DMS79 treated with DMSO at 0.1 percent for 48 hours (cell line): ENCODE data around the gene ANKDD1A.
A peak's percentile ranks its signal among the peaks of the same experiment; 100 is the strongest.

Source experiments
- DNase-seq: peaks from one replicate; lab custom pipeline; 2025; lab: John Stamatoyannopoulos, UW

Gene ANKDD1A

DNA sequence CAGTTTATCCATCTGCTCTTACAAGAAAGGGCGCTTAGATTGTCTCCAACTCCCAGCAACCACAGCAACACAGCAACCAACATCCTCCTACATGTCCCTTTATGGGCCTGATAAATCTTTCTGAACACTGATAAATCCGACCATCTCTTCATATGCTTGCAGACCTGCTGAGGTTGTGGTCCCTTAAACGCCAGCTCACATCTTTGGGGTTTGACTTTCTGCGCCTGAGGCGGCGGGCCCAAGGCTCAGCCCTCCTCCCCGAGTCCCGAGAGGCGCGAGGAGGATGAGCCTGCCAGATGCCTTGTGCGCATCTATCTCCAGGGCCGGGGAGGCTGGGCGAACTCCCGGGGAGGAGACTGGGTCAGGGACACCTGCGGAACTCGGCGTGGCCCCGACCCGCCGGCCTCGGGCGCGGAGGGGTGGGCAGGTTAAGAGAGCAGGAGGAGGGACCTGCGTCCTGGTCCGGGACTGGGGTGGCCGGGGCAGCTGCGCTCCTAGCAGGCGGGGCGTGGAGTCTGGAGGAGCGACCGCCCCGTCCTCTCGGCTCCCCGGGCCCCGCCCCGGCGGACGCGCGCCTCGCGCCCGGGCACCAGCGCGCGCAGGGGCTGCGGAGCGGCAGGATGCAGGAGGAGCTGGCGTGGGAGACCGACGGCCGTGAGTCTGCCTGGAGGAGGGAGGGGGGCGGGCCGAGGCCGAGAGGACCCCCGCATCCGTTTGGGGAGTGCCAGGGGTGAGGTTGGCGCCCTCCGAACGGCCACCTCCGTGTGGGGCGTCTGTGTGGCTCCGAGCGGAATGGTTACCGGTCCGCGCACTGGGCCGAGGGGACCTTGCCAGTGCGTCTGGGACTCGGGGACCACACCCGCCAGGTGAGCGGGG lies at the start of gene ANKDD1A:
Gene ANKDD1A, plus strand, starts transcription at position 592 of the 876 bp plus-strand sequence. Its CDS starts 29 bp downstream, at position 621.
- peak; percentile 39 for DNase-seq

DNA sequence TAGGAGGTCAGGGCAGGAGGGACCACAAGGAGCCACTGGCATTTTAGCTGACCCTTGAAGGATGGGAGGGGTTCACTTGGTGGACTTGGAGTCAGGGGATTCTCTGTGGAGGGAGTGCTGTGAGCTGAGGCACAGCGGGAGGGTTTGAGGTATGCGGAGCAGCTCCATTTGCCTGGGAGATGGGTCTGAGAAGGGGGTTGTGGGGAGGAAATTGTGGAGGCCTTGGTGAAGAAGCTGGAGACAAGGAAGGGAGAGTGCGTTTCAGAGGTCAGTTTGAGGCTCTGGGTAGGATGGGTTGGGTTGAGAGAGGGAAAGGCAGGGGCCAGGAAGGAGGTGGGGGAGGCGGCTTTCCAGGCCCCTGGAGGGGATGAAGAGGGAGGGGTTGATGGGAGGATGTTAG lies 49.7 kb upstream of the ANKDD1A start:
- no peak for DNase-seq

DNA sequence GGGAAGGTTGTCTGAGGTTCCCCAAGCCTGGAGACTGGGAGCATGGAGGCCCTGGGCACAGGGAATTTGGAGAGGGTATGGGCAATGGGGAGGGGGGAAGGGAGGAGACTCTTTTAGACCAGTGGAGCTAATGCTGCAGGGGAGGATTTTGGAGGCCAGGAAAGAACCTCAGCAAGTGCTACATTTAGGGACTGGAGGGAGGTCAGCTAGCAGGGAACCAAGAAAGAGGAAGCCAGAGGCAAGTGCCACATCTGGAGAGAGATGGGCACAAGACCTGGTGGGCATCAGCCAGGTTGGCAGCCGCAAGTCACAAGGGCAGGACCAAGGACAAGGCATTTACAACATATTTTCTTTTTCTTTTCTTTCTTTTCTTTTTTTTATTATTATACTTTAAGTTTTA lies 49.3 kb upstream of the ANKDD1A start:
- no peak for DNase-seq

DNA sequence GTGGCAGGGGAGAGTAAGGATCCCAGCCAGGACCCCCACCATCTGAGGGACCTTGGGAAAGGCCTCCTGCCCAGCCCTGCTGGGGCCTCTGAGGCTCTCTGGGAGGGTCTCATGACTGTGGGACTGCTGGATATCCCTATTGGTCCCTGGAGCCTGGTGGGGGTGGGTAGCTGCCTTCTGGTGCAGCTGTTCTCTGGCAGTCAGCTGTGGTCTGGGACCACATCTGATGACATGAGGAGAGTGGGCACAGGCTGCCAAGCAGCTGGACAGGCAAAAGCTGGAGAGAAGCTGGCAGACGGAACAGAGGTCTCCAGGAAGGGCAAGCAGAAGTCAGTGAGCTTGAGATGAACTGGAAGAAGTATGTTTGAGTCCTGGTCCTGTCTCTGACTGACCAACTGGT lies 47.6 kb upstream of the ANKDD1A start:
- no peak for DNase-seq

DNA sequence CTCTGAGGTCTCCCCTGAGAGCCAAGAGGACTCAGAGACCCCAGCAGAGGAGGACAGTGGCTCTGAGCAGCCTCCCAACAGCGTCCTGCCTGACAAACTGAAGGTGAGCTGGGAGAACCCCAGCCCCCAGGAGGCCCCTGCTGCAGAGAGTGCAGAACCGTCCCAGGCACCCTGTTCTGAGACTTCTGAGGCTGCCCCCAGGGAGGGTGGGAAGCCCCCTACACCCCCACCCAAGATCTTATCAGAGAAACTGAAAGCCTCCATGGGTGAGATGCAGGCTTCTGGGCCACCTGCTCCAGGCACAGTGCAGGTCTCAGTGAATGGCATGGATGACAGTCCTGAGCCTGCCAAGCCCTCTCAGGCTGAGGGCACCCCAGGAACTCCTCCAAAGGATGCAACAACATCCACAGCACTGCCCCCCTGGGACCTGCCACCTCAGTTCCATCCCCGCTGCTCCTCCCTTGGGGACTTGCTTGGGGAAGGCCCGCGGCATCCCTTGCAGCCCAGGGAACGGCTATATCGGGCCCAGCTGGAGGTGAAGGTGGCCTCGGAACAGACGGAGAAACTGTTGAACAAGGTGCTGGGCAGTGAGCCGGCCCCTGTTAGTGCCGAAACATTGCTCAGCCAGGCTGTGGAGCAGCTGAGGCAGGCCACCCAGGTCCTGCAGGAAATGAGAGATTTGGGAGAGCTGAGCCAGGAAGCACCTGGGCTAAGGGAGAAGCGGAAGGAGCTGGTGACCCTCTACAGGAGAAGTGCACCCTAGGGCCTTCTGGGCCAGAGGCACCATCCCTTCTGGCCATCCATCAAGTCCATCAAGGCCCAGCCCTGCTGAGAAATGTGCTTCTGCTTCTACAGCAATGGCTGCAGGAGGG lies 46.3 kb upstream of the ANKDD1A start:
- DNase-seq = no peak

DNA sequence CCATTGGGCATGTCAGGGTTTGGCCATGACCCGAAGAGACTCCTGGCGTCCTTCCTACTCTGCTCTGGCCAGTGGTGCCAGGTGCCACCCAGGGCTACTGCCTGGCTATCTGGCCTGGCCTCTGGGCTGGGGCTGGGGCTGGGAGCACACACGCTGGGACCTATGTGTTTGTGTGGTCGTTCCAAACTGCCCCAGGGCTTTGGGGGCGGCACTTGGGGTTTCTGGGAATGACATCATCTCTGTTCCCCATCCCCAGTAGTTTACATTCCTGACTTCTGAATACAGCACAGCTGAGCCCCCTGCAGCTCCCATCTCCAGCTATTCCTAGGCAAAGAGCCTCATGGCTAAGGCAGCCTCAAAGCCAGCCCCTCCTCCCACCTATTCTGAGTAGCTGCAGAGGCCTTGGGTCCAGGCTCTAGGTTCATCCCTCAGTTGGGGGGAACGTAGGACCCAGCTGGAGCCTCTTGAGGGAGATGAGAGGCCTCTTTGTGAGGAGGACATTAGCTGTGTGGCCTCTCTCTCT lies 45.6 kb upstream of the ANKDD1A start:
- DNase-seq = no peak

DNA sequence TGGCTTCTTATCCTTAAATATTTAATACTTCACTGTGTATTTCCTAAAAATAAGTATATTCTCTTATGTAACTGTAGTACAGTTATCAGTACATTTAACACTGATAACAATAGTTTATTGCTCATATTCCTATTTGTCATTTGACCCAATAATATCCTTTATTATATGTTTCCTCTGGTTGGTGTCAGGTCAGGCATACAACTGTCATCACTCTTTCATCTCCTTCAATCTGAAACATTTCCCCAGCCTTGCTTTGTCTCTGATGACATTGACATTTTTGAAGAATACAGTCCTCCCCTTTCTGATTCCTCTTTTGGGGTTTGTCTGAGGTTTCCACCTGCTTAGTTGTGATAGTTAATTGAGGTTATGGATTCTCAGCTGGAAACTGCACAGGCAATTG lies 42.2 kb upstream of the ANKDD1A start:
- no peak for DNase-seq

DNA sequence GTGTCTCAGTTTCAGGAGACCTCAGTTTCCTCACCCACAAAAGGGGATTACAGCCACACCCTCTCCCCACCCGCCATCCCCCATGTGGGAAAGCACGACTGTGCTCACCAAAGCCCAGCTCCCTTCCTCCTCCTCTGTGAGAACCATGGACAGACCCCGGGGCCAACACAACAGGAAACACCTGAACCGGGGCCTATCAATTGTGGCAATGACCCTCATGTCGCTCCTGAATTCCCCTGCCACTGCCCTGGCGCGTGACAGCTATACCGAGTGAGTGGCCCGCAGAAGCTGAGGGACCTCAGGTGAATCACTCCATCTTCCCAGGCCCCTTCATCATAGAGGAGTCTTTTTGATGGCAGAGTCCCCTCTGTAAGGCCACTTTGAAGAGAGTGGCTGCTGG lies 41.3 kb upstream of the ANKDD1A start:
- no peak for DNase-seq

DNA sequence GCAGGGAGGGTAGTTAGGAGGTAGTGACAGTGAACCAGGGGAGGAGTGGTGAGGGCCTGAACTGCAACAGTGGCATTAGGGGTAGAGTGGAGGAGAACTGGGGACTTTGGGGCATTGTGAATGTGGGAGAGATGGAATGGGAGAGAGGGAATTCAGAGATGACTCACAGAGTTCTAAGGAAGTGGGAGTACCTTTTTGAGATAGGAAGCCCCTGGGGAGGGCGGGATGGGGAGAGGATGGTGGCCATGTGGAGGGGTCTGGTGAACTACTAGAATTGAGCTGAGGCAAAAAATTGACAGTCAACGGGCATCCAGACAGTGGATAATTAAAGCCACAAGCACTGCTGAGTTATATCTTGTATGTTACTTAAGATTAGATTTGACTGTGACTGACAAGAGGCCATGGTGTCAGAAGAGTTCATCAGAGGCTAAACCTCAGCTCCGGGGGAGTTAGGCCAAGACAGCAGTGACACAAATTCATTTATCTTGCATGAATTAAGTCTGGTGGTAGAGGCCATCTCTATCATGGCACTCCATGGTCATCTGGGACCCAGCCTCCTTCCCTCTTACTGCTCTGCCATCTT lies 36.0 kb upstream of the ANKDD1A start:
- no peak for DNase-seq

DNA sequence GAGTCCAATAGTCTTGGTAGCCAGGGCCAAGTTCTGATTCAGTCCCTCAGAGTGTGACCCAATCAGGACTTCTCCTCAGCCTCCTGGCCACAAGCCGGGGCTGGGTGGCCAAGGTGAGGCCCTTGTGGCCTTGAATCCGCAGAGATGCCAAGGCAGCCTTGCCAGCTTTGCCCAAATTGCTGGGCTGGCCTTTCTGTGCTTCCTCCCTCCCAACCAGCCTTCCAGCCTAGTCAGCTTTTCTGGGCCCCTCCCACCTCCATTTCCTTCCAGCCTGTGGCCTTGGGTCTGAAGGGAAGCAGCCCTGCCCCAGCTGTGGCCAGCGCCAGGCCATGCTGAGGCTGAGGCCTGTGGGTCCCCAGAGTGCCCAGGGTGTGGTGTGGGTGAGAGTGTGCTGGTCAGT lies 34.3 kb upstream of the ANKDD1A start:
- DNase-seq = no peak

DNA sequence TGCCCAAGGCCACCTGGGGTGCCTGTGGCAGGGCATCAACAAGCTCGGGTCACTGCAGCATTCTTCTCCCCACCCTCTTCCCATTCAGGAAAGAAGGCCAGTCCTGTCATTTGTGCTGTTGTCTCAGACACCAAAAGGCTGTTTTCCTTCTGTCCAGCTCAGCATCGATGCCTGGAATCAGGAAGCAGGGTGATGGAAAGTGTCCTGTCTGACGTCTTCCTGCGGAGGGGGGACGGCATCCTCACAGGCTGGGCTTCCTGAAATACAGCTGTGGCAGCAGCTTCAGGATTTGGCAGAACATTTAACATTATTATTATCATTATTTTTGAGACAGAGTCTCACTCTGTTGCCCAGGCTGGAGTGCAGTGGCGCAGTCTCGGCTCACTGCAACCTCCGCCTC lies 33.0 kb upstream of the ANKDD1A start:
- DNase-seq = no peak

DNA sequence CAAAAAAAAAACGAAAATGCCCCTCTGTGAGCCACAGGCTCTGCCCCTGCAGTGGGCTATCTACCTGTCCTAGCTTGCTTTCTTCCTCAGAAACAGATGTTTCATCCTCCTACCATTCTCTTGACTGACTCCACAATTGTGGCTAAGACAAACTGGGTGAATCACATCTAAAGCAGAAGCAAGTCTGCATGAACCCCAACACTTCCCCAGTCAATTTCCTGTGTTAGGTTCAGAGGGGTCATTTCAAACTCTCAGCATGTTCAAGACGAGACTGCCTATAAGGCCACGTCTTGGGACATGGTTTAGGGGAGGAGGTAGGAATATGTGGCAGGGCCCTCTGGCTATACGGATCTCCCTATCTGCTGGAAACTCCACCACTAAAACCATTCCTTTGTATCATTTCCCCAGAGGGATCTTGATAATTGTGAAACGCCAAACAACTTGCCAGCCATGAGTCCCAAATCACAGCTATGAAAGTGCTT lies 28.6 kb upstream of the ANKDD1A start:
- DNase-seq = no peak

DNA sequence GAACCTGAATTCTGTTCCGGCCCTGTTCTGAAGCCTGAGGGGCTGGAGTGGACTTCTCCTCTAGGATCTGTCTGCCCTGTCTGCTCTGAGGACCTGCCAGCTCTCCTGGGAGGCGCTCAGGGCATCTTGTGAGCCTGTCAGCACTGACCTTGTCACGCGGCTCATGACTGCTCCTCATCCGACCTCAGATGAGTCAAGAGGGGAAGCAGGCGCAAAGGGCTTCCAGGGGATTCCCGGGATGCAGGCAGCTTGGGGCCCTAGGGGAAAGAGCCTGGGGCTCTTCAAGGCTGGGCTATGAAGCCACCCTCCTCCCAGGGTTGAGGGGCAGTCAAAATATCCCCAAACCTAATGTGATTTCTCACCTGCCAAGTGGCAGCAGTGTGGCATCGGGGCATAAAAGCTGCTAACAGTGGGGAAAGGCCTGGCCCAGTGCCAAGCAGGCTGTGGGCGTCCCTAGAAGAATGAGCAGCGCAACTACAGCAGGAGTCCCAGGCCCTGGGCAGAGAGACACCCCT lies 27.6 kb upstream of the ANKDD1A start:
- DNase-seq = peak; percentile 46

DNA sequence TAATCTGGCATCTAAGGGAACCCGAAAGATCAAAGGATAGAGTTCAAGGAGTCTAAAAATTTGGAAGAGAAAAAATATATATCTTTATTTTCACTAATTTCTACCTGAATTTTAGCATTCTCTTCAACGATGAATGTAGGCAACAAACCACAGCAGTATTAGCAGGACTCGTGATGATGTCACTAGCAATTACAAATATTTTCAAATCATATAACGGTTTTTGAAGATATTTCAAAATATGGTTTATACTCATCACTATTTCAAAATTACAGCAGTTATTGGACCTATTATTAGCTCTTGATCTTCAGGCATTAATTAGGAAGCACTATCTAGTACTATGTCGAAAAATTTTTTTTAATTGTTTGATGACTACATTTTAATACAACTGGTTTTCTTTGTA lies 27.0 kb upstream of the ANKDD1A start:
- DNase-seq = no peak

DNA sequence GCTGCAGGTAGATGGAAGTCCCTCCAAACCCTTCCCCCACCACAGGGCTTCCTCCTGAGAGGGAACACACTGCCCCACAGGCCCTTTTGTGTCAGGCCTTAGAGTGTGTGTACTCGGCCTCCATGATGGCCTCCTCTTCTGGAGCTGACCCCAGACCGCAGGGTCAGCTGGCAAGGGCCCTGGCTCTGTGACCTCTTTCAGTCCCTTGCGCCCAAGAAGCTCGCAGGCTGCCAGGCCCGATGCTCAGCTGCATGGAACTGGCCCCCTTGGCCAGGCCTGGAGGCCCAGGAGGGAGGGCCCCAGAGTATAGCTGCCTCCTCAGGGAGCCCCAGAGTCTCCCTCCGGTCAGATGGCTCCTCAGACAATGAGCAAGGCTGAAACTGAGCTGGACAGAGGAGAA lies 23.4 kb upstream of the ANKDD1A start:
- DNase-seq = no peak

DNA sequence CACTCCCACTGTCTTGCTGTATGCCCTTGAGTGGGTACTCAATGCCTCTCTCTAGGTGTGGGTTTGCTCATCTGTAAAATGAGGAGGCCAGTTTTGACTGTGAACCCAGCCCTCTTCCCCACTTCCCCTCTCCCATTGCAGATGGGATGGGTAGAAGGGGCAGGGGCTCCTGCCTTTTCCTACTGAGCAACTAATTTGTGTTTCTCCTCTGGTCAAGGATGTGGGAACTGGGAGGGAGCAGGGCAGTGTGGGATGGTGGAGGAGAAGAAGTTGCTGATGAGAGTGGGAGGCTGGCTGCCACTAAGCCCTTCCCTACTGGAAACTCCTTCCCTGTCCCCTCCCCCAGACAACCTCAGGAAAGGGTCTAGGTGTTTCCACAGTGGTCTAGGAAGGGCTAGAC lies 20.1 kb upstream of the ANKDD1A start:
- no peak for DNase-seq

DNA sequence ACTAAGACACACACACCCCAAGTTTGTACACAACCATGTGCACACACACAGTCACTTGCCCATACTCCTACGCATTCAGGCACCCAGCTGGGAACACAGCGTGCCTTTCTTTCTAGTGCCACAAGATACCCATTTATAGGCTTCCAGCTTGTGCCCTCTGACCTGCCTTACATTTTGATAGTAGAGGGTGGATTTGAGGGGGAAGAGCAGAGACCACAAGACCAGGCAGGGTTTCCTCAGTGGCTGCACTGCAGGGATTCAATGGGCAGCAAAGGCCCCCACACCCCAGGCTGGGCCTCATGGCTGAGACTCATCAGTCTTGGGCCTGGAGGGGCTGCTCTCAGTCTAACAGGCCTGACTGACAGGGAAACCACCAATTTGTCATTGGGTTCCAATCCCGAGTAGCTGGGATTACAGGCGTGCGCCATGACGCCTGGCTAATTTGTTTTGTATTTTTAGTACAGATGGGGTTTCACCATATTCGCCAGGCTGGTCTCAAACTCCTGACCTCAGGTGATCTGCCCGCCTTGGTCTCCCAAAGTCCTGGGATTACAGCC lies 18.8 kb upstream of the ANKDD1A start:
- no peak for DNase-seq

DNA sequence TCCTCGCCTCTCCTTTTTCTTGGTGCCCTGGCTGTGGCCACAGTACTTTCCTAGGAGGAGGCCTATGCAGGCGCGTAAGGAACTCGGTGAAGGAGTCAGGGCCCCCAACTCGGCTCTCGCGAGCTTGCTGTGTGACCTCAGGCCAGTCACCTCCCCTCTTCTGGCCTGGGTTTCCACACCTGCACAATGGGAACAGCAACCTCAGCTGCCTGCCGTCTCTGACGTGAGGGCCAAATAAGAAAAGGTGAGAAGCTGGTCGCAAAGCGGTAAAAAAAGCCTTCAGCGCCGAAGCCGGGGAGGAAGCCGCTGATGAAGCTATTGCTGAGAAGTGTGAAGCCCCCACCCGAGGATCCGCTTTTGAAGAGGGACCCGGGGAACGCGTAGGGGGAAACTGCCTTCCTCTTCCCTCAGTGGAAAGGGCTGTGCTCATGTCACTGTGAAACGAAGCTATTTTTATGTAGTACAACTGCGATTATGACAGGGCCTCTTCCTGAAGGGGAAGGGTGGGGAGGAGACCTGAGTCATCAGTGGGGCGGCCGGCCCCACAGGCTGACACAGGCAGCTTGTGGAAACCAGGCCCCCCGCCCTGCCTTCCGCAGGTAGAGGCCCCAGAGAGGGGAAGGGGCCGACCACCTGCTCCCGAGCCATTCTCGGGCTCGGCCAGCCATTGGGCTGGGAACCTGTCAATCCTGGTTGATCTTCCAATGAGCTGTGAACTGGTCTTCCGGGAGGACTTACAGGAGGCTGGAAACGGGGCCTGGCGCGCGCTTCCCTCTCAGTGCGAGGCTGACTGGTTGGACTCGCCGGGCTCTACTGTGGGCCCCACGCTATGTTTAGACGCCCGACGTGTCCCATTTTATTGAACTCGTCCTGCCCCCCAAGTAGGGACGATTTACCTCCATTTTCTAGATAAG lies 18.0 kb upstream of the ANKDD1A start:
- peak; percentile 81 for DNase-seq

DNA sequence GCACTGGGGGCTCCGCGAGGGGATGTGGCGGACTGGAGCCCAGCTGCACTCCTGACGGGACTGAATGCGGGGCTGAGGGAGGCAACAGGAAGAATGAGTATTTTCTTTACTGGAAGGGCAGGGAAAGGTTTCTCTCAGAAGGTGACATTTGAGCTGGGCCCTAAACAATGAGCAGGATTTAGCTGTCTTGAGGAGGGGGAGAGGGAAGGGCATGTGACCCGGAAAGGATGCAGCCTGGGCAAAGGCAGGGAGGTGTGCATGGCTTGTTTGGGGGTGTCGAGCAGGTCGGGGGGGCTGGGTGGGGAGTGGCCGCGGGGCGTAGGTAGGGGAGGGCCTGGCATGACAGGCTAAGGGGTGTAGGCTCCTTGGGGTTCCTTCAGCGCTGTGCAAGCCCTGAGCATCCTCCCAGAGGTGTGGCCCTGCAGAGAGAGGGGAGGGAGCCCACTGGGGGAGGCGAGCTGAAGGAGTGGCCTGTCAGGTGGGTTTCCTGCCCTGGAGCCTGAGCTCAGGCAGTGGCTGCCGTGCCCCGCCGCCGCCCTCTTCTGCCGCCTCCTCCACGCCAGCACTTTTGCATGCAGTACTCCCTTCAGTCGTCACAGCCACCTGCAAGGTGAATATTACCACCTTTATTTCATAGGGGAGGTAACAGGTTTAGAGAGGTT lies 17.2 kb upstream of the ANKDD1A start:
- peak; percentile 30 for DNase-seq
